HG03558 (cell line): ENCODE measurements around the gene CYP17A1.

Experiments
- ATAC-seq: cut with Tn5 transposase; IDR thresholded peaks from one replicate; pipeline ENCODE4 v1.9.1; 2021; ENCODE audit warnings: moderate number of reproducible peaks; ENCODE audit not compliant: unreplicated experiment; ENCODE audit errors: extremely low read depth

Gene CYP17A1

DNA sequence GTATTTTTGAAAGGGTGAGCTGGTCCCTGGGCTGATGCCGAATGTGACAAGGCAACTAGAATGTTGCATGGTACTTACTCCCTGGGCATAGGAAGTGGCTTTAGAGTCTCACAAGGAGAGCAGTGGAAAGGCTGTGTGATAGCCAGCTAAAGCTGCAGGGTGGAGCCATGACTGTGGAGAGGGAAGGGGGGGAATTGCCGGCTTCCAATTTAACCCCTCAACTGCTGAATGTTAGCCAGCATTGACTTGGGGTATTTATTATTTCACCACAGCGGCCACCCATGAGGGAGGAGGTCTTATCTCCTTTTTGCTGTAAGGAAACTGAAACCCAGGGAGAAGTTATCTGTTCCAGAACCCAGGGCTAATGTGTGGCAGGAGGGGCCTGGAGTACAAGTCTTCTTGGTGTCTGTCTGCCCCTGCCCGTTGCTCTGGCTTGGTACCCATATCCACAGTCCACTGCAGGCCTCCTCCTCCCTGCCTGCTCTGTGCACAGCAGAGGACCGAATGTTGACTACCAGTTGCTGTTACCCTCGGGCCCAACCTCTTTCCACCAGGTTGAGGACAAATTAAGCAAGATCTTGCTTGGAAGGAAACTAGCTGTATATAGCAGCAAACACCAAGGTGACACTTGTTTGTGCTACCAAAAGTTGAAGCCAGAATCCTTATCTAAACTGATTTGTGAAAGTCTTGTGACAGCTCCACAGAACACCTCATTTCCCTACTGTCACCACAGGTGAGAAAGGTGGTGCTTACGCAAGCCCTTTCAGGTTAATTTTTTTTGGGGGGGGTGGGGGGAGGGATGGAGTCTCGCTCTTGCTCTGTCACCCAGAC, 55.9 kb downstream of the CYP17A1 start:
- ATAC-seq: no peak
